WI38 (cell line): ENCODE results near the gene GRK7.

Experiments
- H3K4me3 ChIP-seq: 2 replicates; pipeline ENCODE4 v1.5.1; 2011; ENCODE audit warnings: low read depth, mild to moderate bottlenecking, control low read depth, low read length
- CTCF ChIP-seq: IDR thresholded peaks from 2 replicates; pipeline ENCODE4 v1.5.1; 2012; ENCODE audit warnings: low read depth, mild to moderate bottlenecking, control low read depth, low read length

The GRK7 gene

GRCh38 chr3:141776376-141776775, 13.2 kb downstream of the GRK7 start:
- H3K4me3 ChIP-seq: no peak overlapping the region
- no peak for TF ChIP-seq CTCF

GRCh38 chr3:141776885-141777284, 13.7 kb downstream of the GRK7 start:
- no peak for TF ChIP-seq CTCF
- H3K4me3 ChIP-seq: no peak overlapping the region

- TF ChIP-seq CTCF: no peak
- no peak overlapping the region for H3K4me3 ChIP-seq
These were observed 15.0 kb downstream of the GRK7 start for GRCh38 chr3:141777957-141778813.

- TF ChIP-seq CTCF: no peak
These were observed 16.5 kb downstream of the GRK7 start for GRCh38 chr3:141779667-141780066.

GRCh38 chr3:141782386-141782932, 19.3 kb downstream of the GRK7 start:
- TF ChIP-seq CTCF: no peak

More at GRCh38 chr3:141779667-141780066, 16.5 kb downstream of the GRK7 start:
- H3K4me3 ChIP-seq: no peak overlapping the region

GRCh38 chr3:141783632-141784031, 20.4 kb downstream of the GRK7 start:
- no peak overlapping the region for H3K4me3 ChIP-seq
- TF ChIP-seq CTCF: no peak

More at GRCh38 chr3:141782386-141782932, 19.3 kb downstream of the GRK7 start:
- no peak overlapping the region for H3K4me3 ChIP-seq

- TF ChIP-seq CTCF: no peak
- no peak overlapping the region for H3K4me3 ChIP-seq
These were observed 20.9 kb downstream of the GRK7 start for GRCh38 chr3:141784096-141784495.
